UCSD-AML1 (cell line): ENCODE measurements around the gene UVRAG.
"Not testable (repeated sequence)": the region's sequence is repeated elsewhere in the genome, so short reads cannot be mapped to it uniquely, and the experiment has no call there.

Source experiments
- DNase-seq: peaks from one replicate; lab custom pipeline; 2025; ENCODE audit not compliant: unreplicated experiment; lab: John Stamatoyannopoulos, UW

The UVRAG gene

GRCh38 chr11:75873417-75874221 is 58.6 kb downstream of the UVRAG start:
- peak; percentile 34 for DNase-seq

- DNase-seq = no peak
These were observed 59.8 kb downstream of the UVRAG start for GRCh38 chr11:75874684-75875341.

GRCh38 chr11:75877327-75877726 is 62.3 kb downstream of the UVRAG start:
- not testable (repeated sequence) for DNase-seq

- not testable (repeated sequence) for DNase-seq
These were observed 62.9 kb downstream of the UVRAG start for GRCh38 chr11:75877931-75878330.

GRCh38 chr11:75878933-75879332 is 63.9 kb downstream of the UVRAG start:
- DNase-seq = no peak

GRCh38 chr11:75879737-75880136 is 64.7 kb downstream of the UVRAG start:
- no peak for DNase-seq

GRCh38 chr11:75880343-75880742 is 65.3 kb downstream of the UVRAG start:
- DNase-seq = not testable (repeated sequence)

GRCh38 chr11:75884321-75884720 is 69.3 kb downstream of the UVRAG start:
- DNase-seq = no peak

- no peak for DNase-seq
These were observed 73.4 kb downstream of the UVRAG start for GRCh38 chr11:75888416-75888815.

GRCh38 chr11:75891947-75892739 is 77.1 kb downstream of the UVRAG start:
- DNase-seq = no peak

- no peak for DNase-seq
These were observed 78.2 kb downstream of the UVRAG start for GRCh38 chr11:75893251-75893650.

- DNase-seq = no peak
These were observed 79.1 kb downstream of the UVRAG start for GRCh38 chr11:75894036-75894585.

GRCh38 chr11:75896843-75897419 is 81.9 kb downstream of the UVRAG start:
- DNase-seq = no peak

GRCh38 chr11:75898871-75899270 is 83.9 kb downstream of the UVRAG start:
- no peak for DNase-seq

- no peak for DNase-seq
These were observed 84.8 kb downstream of the UVRAG start for GRCh38 chr11:75899806-75900205.

GRCh38 chr11:75900848-75901247 is 85.8 kb downstream of the UVRAG start:
- no peak for DNase-seq

GRCh38 chr11:75902631-75903030 is 87.6 kb downstream of the UVRAG start:
- DNase-seq = no peak

- no peak for DNase-seq
These were observed 88.3 kb downstream of the UVRAG start for GRCh38 chr11:75903276-75903675.

- DNase-seq = no peak
These were observed 90.4 kb downstream of the UVRAG start for GRCh38 chr11:75905434-75905833.

- no peak for DNase-seq
These were observed 93.0 kb downstream of the UVRAG start for GRCh38 chr11:75907906-75908527.
